ENCODE results near the gene RCOR3. TPM values are rescaled to one million over a fixed set of nuclear protein-coding genes. Genes with fewer than 3 reads are reported as not detected.
A peak's percentile ranks its signal among the peaks of the same experiment; 100 is the strongest.
"Not testable (repeated sequence)": the region's sequence is repeated elsewhere in the genome, so short reads cannot be mapped to it uniquely, and the experiment has no call there.

Gene RCOR3
- total RNA-seq, 4 donors from 2014 or later = 20.5 to 45.6 (median 31.0) TPM

DNA sequence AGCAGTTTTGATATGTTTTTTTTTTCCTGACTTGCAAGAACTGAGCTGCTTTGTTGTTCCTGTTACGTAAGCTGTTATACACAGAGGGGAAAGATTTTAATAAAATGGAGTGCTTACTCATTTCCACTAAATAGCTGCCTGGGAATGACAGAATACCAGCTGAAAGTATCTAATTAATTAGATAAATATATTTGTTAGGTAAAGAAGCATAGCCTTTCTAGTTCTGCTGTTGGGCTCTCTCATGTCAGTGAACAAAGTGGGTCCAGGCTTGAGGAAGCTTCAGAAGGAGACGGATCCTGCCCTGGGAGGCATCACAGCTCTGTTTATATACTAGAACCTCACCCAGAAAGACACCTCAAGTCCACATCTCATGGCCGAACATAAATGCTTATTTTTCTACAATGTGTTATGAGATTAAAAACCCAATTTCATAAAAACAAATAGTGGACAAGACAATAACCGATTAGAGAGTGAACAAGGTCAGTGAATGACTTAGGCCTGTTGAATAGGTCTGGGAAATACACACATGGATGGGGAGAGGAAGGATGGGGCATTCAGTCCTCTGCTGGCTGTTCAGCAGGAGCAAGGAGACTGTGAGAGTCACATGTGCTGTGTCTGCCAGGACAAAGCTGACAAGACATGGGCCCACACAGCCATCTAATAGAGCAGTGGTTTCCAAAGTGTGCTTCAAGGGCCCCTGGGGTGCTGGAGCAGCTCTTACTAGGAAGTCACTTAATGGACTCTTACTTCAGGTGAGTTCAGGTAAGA, 88.1 kb downstream of the RCOR3 start:
- no peak for ATAC-seq (ENCODE audit: low FRiP score)
- TF ChIP-seq, protein P1, sequence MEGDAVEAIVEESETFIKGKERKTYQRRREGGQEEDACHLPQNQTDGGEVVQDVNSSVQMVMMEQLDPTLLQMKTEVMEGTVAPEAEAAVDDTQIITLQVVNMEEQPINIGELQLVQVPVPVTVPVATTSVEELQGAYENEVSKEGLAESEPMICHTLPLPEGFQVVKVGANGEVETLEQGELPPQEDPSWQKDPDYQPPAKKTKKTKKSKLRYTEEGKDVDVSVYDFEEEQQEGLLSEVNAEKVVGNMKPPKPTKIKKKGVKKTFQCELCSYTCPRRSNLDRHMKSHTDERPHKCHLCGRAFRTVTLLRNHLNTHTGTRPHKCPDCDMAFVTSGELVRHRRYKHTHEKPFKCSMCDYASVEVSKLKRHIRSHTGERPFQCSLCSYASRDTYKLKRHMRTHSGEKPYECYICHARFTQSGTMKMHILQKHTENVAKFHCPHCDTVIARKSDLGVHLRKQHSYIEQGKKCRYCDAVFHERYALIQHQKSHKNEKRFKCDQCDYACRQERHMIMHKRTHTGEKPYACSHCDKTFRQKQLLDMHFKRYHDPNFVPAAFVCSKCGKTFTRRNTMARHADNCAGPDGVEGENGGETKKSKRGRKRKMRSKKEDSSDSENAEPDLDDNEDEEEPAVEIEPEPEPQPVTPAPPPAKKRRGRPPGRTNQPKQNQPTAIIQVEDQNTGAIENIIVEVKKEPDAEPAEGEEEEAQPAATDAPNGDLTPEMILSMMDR (IDR thresholded peaks at IDR 0.05) = no peak
- DNase-seq (ENCODE audit: low spot score) = no peak

DNA sequence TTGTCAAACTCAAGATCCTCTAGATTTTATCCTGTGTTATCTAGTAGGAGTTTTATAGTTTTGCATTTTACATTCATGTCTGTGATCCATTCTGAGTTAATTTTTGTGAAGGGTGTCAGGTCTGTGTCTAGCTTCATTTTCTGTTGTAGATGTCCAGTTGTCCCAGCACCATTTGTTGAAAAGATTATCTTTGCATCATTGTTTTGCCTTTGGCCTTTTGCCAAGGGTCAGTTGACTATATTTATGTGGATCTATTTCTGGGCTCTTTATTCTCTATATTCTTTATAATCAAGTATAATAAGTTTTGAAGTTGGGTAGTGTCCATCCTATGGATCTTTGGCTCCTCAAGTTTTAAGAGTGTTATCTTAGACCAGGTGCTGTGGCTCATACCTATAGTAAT, 89.4 kb downstream of the RCOR3 start:
- ATAC-seq (ENCODE audit: low FRiP score) = no peak
- DNase-seq (ENCODE audit: low spot score) = no peak
- TF ChIP-seq, protein P1 (IDR thresholded peaks at IDR 0.05) = no peak

DNA sequence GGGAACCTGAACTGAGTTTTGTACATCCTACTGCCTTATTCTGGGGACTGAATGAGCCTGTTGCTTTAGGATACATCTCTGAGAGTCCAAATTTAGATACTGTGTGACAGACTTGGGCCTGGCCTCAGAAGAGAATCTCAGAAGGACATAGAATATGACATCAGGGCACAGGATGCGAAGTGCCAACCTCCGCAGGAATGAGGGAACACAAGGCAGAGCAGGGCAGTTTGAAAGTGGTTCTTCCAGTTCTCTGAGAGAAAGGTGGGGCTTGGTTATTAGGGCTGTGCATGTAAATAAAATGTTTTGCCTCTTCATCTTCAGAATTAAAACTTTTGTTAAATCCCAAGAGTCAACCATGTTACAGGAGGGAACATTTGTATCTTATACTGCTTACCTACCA, 90.6 kb downstream of the RCOR3 start:
- ATAC-seq (ENCODE audit: low FRiP score) = no peak
- DNase-seq (ENCODE audit: low spot score) = no peak
- TF ChIP-seq, protein P1 (IDR thresholded peaks at IDR 0.05) = no peak

DNA sequence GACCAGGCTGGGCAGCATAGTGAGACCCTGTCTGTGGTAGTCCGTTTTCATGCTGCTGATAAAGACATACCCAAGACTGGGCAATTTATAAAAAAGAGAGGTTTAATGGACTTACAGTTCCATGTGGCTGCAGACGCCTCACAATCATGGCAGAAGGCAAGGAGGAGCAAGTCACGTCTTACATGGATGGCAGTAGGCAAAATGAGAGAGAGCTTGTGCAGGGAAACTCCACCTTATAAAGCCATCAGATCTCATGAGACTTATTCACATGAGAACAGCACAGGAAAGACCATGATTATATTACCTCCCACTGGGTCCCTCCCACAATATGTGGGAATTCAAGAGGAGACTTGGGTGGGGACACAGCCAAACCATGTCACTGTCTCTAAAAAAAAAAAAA, 92.9 kb downstream of the RCOR3 start:
- not testable (repeated sequence) for ATAC-seq (ENCODE audit: low FRiP score)

DNA sequence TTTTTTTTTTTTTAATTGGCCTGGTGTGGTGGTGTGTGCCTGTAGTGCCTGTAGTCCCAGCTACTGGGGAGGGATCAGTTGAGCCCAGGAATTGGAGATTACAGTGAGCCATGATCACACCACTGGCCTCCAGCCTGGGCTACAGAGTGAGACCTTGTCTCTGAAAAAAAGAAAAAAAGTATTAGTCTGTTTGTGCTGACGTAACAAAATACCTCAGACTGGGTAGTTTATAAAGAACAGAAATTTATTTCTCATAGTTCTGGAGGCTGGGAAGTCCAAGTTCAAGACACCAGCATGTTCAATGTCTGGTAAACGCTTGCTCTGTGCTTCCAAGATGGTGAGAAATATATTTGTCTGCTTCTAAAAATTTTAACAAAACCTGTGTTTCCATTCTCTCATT, 93.3 kb downstream of the RCOR3 start:
- TF ChIP-seq, protein P1 (IDR thresholded peaks at IDR 0.05) = no peak
- no peak for DNase-seq (ENCODE audit: low spot score)
- no peak for ATAC-seq (ENCODE audit: low FRiP score)

More for the DNA sequence above, 92.9 kb downstream of the RCOR3 start:
- DNase-seq (ENCODE audit: low spot score) = not testable (repeated sequence)

DNA sequence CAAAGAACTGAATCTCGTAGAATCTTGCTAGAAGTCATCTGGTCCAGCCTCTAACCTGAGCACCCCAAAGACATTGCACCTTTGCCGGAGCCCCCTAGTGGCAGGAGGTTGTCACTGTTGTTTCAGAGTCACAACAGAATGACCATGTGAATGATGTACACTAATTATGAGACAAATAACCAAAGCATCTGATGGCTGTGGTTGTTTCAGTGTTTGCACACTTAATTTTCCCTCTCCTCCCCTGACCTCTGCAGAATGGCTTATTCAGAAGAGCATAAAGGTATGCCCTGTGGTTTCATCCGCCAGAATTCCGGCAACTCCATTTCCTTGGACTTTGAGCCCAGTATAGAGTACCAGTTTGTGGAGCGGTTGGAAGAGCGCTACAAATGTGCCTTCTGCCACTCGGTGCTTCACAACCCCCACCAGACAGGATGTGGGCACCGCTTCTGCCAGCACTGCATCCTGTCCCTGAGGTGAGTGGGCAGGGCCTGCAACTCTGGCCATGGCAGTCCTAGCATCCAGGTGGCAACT, 93.9 kb downstream of the RCOR3 start:
- DNase-seq (ENCODE audit: low spot score) (peak; percentile 36), ATAC-seq (ENCODE audit: low FRiP score) (no peak)
- TF ChIP-seq, protein P1 (IDR thresholded peaks at IDR 0.05) = no peak

DNA sequence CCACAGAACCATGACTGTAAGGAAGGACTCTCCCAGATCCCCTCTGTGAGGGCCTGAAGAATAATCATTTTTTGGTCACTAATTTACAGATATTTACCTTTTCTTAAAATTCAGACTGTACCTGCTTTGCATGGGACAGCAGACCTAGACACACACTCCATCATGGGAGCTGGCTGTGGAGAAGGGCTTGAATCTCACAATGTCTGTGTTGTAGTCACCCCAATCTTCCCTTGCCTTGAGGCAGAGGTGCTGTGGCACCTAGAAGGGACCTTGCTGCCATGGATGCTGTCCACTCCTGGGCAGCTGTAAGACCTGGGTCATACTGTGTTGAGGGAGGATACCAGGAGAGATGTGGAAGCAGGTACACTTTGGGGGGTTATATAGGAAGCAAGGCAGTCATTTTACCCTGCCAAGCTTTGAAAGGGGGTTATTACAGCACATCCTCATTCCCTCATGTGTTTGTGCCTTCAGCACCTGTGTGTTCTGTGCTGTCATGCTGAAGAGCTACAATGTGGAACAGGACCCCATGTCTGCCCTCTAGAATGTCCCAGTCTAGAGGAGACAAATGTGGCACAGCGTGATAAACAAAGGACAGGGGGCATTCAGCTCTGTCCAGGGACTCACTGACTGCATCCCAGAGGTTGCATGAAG, 94.5 kb downstream of the RCOR3 start:
- ATAC-seq (ENCODE audit: low FRiP score) = no peak
- no peak for DNase-seq (ENCODE audit: low spot score)
- TF ChIP-seq, protein P1 (IDR thresholded peaks at IDR 0.05) = no peak

All from omental fat pad (tissue), 4 donors.